T1000 (cell line): ENCODE results near the gene AKT2.

ENCODE experiments used
- DNase-seq: peaks from one replicate; lab custom pipeline; 2025; ENCODE audit warnings: mixed read lengths; lab: John Stamatoyannopoulos, UW

AKT2 gene

GRCh38 chr19:40273469-40274360, 11.4 kb downstream of the AKT2 start:
- DNase-seq: no peak

GRCh38 chr19:40272261-40272660, 12.9 kb downstream of the AKT2 start:
- no peak for DNase-seq

DNA sequence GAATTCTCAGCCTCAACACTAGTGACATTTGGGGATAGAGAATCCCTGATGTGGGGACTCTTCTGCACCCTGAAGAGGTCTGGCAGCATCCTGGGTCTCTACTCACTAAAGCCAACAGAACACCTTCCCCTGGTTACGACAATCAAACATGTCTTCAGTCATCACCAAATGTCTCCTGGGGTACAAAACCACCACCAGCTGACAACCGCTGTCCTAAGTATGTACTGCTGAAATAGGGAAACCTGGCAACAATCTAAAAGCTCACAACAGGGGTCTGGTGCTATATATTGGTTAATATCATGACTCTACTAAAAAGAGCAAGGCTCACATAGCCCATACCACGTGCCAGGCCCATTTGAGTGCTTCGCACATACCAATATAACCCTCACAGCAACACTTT, 13.4 kb downstream of the AKT2 start:
- no peak for DNase-seq

- DNase-seq: no peak
Measured at GRCh38 chr19:40270362-40271089, 14.6 kb downstream of the AKT2 start.

DNA sequence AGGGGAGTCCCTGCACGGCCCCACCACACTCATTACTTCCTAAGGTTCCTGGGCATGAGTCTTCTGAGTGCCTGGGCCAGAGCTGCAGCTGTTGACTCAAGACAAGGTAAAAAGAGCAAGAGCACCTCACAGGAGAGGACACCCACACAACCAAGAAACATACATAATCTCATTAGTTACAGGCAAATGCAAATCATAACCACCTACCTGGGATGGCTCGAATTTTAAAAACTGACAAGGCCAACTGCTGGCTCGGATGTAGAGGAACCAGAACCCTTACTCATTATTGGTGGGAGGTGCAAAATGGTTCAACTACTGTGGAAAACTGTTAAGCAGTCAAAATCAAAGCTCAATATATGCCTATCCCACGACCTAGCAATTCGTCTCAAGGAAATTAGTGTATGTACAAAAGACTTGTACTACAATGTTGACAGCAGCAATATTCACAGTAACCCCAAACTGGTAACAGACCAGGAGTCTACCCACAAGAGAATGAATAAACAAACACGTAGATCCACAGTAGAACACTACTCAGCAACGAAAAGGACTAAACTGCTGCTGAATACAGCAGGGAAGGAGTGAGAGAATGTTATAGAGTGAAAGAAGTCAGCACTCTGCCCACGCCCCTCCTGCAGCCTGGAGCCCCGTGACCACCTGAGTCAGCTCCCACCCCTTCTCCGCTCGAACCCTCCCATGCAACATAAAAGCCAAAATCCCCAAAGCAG, 15.8 kb downstream of the AKT2 start:
- DNase-seq: no peak

- DNase-seq: no peak
Measured at GRCh38 chr19:40267601-40267997, 17.5 kb downstream of the AKT2 start.

DNA sequence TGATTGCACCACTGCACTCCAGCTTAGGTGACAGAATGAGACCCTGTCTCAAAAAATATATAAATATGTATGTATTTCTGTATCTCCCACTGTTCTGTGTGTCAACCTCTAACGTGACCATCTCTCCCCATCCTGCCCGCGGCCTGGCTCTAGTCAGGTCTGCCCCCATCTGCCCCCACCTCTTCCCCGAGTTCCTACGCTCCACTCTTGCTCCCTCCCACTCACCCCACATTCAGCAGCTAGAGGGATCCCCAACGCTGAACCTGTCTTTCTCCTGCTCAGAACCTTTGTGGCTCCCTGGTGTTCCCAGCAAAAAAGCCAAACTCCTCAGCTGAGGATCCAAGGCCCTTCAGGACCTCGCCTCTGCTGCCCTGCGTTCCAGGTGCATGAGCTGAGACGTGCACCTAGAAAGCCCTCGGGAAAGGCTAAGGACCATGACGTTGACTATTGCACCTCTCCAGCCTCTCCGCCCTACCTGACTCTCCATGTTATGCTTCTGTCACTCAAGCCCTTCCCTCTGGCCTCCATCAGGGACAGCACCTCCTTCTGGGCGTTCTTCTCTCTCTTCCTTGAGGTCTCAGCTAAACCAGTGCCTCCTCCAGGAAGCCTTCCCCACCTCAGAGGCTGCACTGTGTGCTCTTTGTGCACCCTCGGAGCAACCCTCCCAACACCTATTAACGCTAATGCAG, 18.1 kb downstream of the AKT2 start:
- DNase-seq: no peak

DNA sequence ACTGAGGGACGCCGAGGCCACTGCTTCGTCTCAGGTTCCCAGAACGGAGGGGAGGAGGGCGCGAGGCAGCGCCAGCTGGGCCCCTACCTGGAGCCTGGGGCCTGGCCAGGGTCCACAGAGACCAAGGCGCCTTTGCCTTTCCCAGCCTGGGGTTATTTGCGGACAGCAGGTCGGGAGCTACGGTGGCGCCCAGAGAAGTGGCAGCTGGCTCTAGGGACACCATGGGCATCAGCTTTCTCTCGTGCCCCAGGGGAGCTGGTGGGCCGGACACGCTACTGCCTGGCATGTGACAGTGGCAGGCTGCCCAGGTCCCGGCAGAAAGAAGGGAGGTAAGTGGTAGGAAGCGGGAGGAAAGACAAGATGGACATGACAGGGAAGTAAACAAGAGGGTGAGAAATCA, 19.0 kb downstream of the AKT2 start:
- no peak for DNase-seq

GRCh38 chr19:40265763-40266099, 19.4 kb downstream of the AKT2 start:
- DNase-seq: no peak

DNA sequence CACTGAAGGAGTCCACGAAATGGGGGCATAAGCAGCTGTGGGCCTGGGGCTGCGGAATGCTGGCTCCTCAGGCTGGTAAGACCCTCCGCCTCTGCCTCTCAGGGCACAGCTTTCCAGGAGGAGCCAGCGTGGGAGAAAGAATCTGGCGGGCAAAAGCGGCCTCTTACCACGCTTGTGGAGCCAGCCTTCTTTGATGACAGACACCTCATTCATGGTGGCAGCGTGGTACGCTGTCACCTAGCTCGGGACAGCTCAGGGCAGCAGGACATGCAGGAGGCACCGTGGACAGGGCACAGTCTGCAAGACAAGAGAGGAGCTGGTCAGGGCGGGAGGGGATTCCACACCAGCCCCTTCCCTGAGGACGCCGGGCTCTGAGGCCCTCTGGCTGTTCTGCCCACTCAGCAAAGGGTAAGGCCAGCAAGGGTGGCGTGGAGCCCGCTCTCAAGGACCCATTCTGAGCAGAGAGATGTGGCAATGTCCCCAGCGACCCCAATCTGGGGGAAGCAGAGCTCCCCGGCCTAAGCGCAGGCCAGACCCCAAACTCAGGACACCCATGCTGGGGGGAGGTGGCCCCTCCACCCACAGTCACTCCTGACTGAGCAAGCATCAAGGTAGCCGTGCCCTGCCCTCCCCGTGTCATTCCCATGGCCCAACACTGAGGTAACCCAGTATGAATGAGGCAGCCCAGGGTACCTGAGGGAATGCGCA, 19.9 kb downstream of the AKT2 start:
- no peak for DNase-seq

DNA sequence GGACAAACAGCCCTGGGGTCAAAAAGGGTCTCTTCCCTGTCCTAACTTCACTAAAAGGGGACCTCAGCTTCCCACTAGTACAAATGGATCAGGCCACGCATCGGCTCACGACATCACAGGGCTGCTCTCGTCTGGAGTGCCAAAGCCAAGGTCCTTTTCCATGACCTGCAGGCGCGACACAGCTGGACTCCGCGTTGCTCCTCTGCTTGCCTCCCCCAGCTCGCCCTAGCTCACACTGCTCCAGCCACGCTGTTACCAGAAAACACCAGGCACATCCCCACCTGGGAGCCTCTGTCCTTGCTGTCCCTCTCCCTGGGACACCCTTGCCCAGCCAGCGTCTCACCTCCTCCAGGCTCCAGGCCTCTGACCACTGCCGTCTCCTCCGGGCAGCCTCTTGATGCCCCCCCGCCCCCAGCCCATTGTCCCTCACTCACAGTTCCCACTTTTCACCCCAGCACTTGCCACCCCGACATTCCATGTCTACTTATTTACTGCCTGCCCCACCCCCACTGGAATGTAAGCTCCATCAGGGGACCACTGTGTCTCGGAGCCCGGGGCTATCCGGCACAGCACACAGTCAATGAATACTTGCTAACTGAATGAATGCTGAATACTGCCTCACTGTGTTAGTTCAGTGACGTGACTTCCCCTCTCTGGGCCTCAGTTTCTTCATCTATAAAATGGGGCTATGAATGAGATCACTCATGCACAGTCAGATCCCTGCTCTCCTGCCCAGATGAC, 20.7 kb downstream of the AKT2 start:
- DNase-seq: no peak

DNA sequence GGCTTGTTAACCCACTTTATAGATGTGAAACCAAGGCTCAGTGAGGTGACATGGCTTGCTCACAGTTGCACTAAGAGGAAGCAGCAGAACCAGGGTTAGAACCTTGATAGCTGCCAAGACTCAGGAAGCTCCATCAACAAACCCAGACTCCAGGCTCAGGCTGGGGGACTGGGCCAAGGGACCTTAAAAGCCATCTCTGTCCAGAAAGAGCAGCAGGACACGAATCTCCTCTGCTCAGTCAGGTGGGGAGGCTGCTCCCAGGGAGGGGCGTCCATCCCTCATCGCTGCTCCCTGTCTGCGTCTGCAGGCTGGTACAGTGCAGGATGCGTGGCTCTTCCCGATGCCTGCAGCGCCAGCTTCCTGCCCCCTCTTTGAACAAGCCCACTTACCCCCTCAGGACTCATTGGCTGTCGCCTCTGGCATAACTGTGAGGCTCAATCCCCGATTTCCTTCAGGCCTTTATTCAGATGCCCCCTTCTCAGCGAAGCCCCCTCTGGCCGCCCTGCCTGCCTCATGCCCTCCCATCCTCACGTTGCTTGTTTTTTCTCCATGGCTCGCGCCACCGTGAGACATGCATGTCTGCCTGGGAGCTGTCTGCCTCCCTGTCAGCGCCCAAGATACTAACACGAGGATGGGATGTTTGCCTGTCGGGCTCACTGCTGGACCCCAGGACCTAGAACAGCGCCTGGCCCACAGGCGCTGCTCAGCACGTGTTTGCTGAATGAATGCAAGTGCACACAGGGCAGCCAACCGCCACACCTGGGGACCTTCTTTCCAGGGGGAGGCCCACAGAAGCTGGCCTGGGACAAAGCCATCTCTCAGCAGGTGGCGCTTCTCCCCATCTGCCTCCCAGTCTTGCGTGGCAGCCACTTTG, 21.5 kb downstream of the AKT2 start:
- DNase-seq: no peak

DNA sequence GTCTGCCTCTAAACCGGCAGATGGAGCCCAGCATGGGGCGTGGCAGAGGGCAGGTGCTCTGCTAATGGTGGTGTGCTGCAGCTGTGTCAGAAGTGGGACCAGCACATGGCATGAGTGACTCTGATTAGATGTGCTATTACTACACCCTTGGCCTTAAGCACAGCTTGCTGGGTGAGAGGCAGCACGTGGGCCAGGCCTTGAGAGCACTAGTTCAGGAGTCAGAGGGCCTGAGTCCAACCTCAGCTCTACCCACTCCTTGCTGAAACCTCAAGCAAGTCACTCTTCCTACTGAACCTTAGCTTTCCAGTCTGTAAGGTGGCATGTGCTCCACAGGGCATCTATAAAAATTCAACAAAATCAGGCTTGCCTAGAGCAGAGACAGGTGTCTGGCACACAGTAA, 22.7 kb downstream of the AKT2 start:
- DNase-seq: no peak

GRCh38 chr19:40261631-40262030, 23.5 kb downstream of the AKT2 start:
- no peak for DNase-seq

DNA sequence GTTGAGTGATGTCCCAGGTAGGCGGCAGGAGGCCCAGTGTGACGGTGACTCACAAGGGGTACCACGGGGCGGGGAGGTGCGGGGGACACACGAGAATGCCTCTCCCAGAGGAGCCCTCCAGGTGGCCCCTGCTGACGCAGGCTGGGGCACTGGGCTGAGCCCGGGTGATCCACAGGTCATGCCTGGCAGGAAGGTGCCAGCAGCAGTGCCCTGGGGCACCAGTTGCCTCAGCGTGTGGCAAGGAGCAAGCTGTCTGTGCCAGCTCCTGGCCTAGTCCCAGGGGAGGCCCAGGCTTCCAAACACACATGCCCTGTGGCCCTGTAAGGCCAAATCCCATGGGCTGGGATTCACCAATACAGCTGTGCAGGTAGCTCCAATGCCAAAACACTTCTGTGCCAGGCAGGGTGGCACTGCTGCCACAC, 28.0 kb downstream of the AKT2 start:
- no peak for DNase-seq

GRCh38 chr19:40256512-40256911, 28.6 kb downstream of the AKT2 start:
- no peak for DNase-seq

- no peak for DNase-seq
Measured at GRCh38 chr19:40255619-40256166, 29.5 kb downstream of the AKT2 start.

- DNase-seq: no peak
Measured at GRCh38 chr19:40254714-40255418, 30.3 kb downstream of the AKT2 start.

GRCh38 chr19:40253611-40254092, 31.5 kb downstream of the AKT2 start:
- no peak for DNase-seq
